GM18498 (cell line): ENCODE results near the gene PHC2.

Experiments
- ATAC-seq: cut with Tn5 transposase; IDR thresholded peaks from one replicate; pipeline ENCODE4 v1.9.1; 2021; ENCODE audit warnings: mild to moderate bottlenecking, moderate library complexity; ENCODE audit not compliant: unreplicated experiment

The PHC2 gene

GRCh38 chr1:33337441-33337840, 93.5 kb downstream of the PHC2 start:
- ATAC-seq, result no peak

GRCh38 chr1:33336580-33336979, 94.3 kb downstream of the PHC2 start:
- no peak for ATAC-seq

GRCh38 chr1:33335020-33335419, 95.9 kb downstream of the PHC2 start:
- ATAC-seq, result no peak

- no peak for ATAC-seq
Observed at GRCh38 chr1:33334081-33334552, 96.8 kb downstream of the PHC2 start.

- no peak for ATAC-seq
Observed at GRCh38 chr1:33332881-33333280, 98.0 kb downstream of the PHC2 start.

GRCh38 chr1:33332357-33332789, 98.5 kb downstream of the PHC2 start:
- no peak for ATAC-seq

- no peak for ATAC-seq
Observed at GRCh38 chr1:33331444-33332356, 99.2 kb downstream of the PHC2 start.

- no peak for ATAC-seq
Observed at GRCh38 chr1:33330906-33331305, 100.0 kb downstream of the PHC2 start.

- no peak for ATAC-seq
Observed at GRCh38 chr1:33330361-33330890, 100.5 kb downstream of the PHC2 start.

- ATAC-seq, result no peak
Observed at GRCh38 chr1:33329600-33330305, 101.1 kb downstream of the PHC2 start.

- ATAC-seq, result no peak
Observed at GRCh38 chr1:33328817-33329216, 102.1 kb downstream of the PHC2 start.

- ATAC-seq, result no peak
Observed at GRCh38 chr1:33327587-33328325, 103.1 kb downstream of the PHC2 start.

GRCh38 chr1:33326785-33327184, 104.1 kb downstream of the PHC2 start:
- no peak for ATAC-seq

GRCh38 chr1:33324677-33325575, 106.0 kb downstream of the PHC2 start:
- no peak for ATAC-seq

GRCh38 chr1:33323663-33324477, 107.0 kb downstream of the PHC2 start:
- ATAC-seq, result no peak

- ATAC-seq, result no peak
Observed at GRCh38 chr1:33322870-33323585, 107.9 kb downstream of the PHC2 start.

- no peak for ATAC-seq
Observed at GRCh38 chr1:33322109-33322508, 108.8 kb downstream of the PHC2 start.

GRCh38 chr1:33321178-33321577, 109.7 kb downstream of the PHC2 start:
- no peak for ATAC-seq
